ENCODE results near the gene PSME3. TPM values are rescaled to one million over a fixed set of nuclear protein-coding genes. Genes with fewer than 3 reads are reported as not detected.

PSME3 gene
- total RNA-seq, 1 donor from 2014 or later, result 108 TPM

DNA sequence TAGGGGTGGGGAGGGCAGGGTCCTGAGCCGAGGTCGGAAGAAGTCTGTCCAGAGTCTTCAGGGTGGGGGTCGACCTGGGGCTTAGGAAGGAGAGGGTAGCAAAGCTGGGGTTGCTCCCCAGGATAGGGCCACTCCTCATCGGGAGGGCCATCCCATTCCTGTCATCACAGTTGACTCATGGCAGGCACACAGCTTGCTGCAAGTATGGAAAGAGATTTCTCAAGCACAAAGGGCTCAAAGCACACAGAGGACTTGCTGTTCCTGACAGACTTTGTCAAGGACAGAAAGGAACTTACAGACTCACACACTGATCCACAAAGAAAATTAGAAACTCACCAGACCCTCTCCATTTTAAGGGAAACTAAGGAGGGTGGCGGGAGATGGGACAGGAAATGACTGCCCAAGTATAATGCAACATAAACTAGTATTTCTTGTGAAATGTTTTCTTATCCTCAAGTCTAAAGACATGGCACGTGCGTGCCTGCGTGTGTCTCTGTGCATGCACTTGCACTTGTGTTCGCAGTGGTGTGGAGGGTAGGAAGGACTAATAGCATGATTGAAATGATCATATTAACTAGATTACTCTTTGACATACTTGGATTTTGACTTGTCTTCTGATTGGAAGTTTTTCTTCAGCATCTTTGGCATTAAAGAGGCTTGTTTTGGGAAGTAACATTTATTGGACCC, 13.5 kb downstream of the PSME3 start:
- Histone ChIP-seq H3K9ac (no peak overlapping the region), H3K27me3 (no peaks in the 10 kb centered on the region), H3K27ac (no peak overlapping the region), H3K4me3 (no peak overlapping the region), H2AFZ (replicated peaks) (no peak overlapping the region), H4K20me1 (ENCODE audit: low read depth) (no peaks in the 10 kb centered on the region), H3F3A (ENCODE audit: low read depth) (peaks cover 15% of the 10 kb centered on the region), H3K9me3 (ENCODE audit: low read depth) (no peaks in the 10 kb centered on the region), H3K79me2 (ENCODE audit: low read depth) (no peaks in the 10 kb centered on the region), H3K36me3 (no peaks in the 10 kb centered on the region), H3K4me1 (no peaks in the 10 kb centered on the region), H3K4me2 (no peak overlapping the region)
- Mint-ChIP-seq H3K4me1 (no peaks in the 10 kb centered on the region), H3K4me3 (no peak overlapping the region), H3K27ac (no peak overlapping the region), H3K27me3 (ENCODE audit: insufficient read depth, low read depth) (peaks cover 5% of the 10 kb centered on the region), H3K9me3 (no peaks in the 10 kb centered on the region), H3K36me3 (peaks cover 5% of the 10 kb centered on the region)
- no peak for DNase-seq (ENCODE audit: low spot score)
- no peak for TF ChIP-seq EZH2 (IDR thresholded peaks at IDR 0.05)
- TF ChIP-seq, protein P1, sequence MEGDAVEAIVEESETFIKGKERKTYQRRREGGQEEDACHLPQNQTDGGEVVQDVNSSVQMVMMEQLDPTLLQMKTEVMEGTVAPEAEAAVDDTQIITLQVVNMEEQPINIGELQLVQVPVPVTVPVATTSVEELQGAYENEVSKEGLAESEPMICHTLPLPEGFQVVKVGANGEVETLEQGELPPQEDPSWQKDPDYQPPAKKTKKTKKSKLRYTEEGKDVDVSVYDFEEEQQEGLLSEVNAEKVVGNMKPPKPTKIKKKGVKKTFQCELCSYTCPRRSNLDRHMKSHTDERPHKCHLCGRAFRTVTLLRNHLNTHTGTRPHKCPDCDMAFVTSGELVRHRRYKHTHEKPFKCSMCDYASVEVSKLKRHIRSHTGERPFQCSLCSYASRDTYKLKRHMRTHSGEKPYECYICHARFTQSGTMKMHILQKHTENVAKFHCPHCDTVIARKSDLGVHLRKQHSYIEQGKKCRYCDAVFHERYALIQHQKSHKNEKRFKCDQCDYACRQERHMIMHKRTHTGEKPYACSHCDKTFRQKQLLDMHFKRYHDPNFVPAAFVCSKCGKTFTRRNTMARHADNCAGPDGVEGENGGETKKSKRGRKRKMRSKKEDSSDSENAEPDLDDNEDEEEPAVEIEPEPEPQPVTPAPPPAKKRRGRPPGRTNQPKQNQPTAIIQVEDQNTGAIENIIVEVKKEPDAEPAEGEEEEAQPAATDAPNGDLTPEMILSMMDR (IDR thresholded peaks at IDR 0.05), result no peak
- no peak for TF ChIP-seq EZH2phosphoT487 (IDR thresholded peaks at IDR 0.05)

- no peaks in the 10 kb centered on the region for H3K36me3 ChIP-seq
- TF ChIP-seq, protein P1 (IDR thresholded peaks at IDR 0.05), result no peak
- TF ChIP-seq EZH2phosphoT487 (IDR thresholded peaks at IDR 0.05) (no peak), EZH2 (IDR thresholded peaks at IDR 0.05) (no peak)
- no peak for DNase-seq (ENCODE audit: low spot score)
- no peaks in the 10 kb centered on the region for H4K20me1 ChIP-seq (ENCODE audit: low read depth)
- H3K4me3 Mint-ChIP-seq, result no peak overlapping the region
- no peaks in the 10 kb centered on the region for H3K27me3 ChIP-seq
- no peak overlapping the region for H2AFZ ChIP-seq (replicated peaks)
- no peak overlapping the region for H3K4me3 ChIP-seq
- H3K9me3 Mint-ChIP-seq, result no peaks in the 10 kb centered on the region
- H3K79me2 ChIP-seq (ENCODE audit: low read depth), result no peaks in the 10 kb centered on the region
- no peaks in the 10 kb centered on the region for H3K4me1 Mint-ChIP-seq
- H3K36me3 Mint-ChIP-seq, result peaks cover 7% of the 10 kb centered on the region
- H3K27ac ChIP-seq, result no peak overlapping the region
- H3K4me1 ChIP-seq, result no peaks in the 10 kb centered on the region
- no peak overlapping the region for H3K9ac ChIP-seq
- H3K4me2 ChIP-seq, result no peak overlapping the region
- H3F3A ChIP-seq (ENCODE audit: low read depth), result peaks cover 2% of the 10 kb centered on the region
- peaks cover 7% of the 10 kb centered on the region for H3K27me3 Mint-ChIP-seq (ENCODE audit: insufficient read depth, low read depth)
- H3K9me3 ChIP-seq (ENCODE audit: low read depth), result no peaks in the 10 kb centered on the region
- no peak overlapping the region for H3K27ac Mint-ChIP-seq
These were observed 14.9 kb downstream of the PSME3 start for GRCh38 chr17:42848093-42848492.

DNA sequence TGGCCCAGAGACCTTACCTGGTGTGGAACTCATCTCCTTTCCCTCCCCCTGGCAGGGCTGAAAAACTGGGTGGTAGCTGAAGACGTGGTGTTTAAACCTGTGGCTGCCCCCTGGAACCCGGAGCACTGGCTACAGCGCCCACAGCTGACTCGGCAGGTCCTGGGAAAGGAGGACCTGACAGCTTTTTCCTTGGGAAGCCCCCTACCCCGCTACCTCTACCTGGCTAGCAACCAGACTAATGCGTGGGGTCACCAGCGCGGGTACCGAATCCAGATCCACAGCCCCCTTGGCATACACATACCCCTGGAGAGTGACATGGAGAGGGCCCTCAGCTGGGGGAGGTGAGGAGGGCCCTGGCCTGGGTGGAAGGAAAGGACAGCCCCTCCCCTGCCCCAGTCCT, 15.8 kb downstream of the PSME3 start:
- H3K4me1 Mint-ChIP-seq, result no peaks in the 10 kb centered on the region
- TF ChIP-seq, protein P1 (IDR thresholded peaks at IDR 0.05), result no peak
- no peak for TF ChIP-seq EZH2 (IDR thresholded peaks at IDR 0.05)
- no peak for TF ChIP-seq EZH2phosphoT487 (IDR thresholded peaks at IDR 0.05)
- peaks cover 7% of the 10 kb centered on the region for H3K27me3 Mint-ChIP-seq (ENCODE audit: insufficient read depth, low read depth)
- no peaks in the 10 kb centered on the region for H3K9me3 ChIP-seq (ENCODE audit: low read depth)
- no peaks in the 10 kb centered on the region for H3K4me1 ChIP-seq
- no peak overlapping the region for H3K27ac Mint-ChIP-seq
- H3K9ac ChIP-seq, result no peak overlapping the region
- H3K27me3 ChIP-seq, result no peaks in the 10 kb centered on the region
- no peak overlapping the region for H3K4me3 Mint-ChIP-seq
- no peak overlapping the region for H2AFZ ChIP-seq (replicated peaks)
- no peak overlapping the region for H3K4me3 ChIP-seq
- no peaks in the 10 kb centered on the region for H3K9me3 Mint-ChIP-seq
- no peaks in the 10 kb centered on the region for H3K36me3 ChIP-seq
- H3K4me2 ChIP-seq, result no peak overlapping the region
- H3K27ac ChIP-seq, result no peak overlapping the region
- H3K36me3 Mint-ChIP-seq, result peaks cover 7% of the 10 kb centered on the region
- DNase-seq (ENCODE audit: low spot score), result no peak
- H3K79me2 ChIP-seq (ENCODE audit: low read depth), result no peaks in the 10 kb centered on the region
- H3F3A ChIP-seq (ENCODE audit: low read depth), result no peaks in the 10 kb centered on the region
- no peaks in the 10 kb centered on the region for H4K20me1 ChIP-seq (ENCODE audit: low read depth)
